HFF-Myc (cell line): ENCODE data around the gene PRKAG2.

ENCODE experiments used
- DNase-seq: peaks from one replicate; pipeline ENCODE4 v3.0.0-alpha.2; 2011; ENCODE audit warnings: low read depth; ENCODE audit errors: extremely low read depth
- H3K4me3 ChIP-seq: replicated peaks from 2 replicates; pipeline ENCODE4 v1.5.1; 2011; ENCODE audit warnings: low read depth, mild to moderate bottlenecking, control low read depth, low read length
- CTCF ChIP-seq: IDR thresholded peaks from 2 replicates; pipeline ENCODE4 v1.5.1; 2012; ENCODE audit warnings: mild to moderate bottlenecking, low read depth, low read length, control low read depth; ENCODE audit errors: missing control alignments

PRKAG2 gene

DNA sequence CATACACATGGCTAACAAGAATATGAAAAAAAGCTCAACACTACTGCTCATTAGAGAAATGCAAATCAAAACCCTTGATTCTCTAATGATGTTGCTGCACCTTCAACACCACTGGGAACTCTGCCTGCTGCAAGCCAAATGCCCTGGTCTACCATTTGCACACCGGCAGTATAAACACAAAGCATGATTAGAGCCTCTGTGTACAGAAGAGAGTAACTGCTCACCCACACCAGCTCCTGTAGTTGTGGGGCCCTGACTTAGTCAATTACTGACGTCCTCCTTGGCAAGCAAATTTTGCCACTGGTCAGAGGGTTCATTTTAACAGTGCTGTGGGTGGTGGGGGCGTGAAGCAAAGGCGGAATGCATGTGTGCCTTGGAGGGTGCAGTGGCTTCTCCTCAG is 261.1 kb downstream of the PRKAG2 start:
- no peak for TF ChIP-seq CTCF
- no peak for DNase-seq

GRCh38 chr7:151615058-151615457 is 261.9 kb downstream of the PRKAG2 start:
- TF ChIP-seq CTCF = no peak
- H3K4me3 ChIP-seq = no peak overlapping the region
- DNase-seq = no peak

More for the DNA sequence above, 261.1 kb downstream of the PRKAG2 start:
- no peak overlapping the region for H3K4me3 ChIP-seq

DNA sequence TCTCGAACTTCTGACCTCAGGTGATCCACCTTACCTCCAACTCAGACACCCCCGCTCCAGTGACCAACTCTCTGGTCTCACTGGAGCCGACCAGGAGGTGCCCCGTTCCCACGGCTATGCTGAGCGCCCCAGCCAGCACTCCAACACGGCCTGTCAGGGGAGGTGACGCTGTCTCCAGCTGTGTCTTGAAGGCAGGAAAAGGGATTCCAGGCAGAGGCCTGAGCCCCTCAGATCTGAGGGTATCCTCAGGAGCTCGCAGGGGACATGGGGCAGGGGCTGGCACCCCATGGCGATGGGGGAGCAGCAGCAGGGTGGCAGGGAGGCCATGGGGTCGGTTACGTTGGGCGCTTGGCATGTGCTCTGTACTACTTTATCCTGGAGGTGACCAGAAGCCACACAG is 262.9 kb downstream of the PRKAG2 start:
- H3K4me3 ChIP-seq = no peak overlapping the region
- no peak for TF ChIP-seq CTCF
- DNase-seq = no peak

DNA sequence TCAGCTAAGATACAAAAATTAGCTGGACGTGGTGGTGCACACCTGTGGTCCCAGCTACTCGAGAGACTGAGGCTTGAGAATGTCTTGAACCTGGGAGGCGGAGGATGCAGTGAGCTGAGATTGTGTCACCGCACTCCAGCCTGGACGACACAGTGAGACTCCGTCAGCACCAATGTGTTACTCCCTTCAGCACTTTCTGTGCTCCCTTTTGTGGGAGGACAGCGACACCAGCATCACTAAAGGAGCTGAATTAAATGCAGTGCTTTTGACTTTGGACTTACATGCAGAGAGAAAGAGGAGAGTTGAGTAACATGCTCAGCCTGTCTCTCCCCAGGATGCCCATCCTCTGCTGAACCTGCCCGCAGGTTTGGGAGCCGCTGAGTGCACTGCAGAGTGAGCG is 265.0 kb downstream of the PRKAG2 start:
- TF ChIP-seq CTCF = no peak
- no peak for DNase-seq
- H3K4me3 ChIP-seq = no peak overlapping the region

DNA sequence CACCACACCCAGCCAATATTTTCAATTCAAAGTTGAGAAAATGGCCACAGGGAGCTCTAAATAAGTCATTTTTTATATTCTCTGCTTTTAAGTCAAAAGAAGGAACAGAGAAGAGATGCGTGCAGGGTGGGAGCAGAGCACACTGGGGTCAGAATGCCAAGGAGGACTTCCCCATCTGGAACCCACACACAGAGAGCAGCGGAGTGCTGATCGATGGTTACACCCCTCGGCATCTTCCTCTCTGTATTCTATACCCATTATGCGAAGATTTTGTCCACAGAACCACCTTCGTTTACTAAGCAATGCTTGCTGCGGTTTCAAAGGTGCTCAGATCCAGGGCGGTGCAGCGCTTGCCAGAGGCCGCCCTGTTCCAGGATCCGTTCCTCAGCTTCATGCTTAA is 265.9 kb downstream of the PRKAG2 start:
- TF ChIP-seq CTCF = no peak
- no peak overlapping the region for H3K4me3 ChIP-seq
- no peak for DNase-seq

DNA sequence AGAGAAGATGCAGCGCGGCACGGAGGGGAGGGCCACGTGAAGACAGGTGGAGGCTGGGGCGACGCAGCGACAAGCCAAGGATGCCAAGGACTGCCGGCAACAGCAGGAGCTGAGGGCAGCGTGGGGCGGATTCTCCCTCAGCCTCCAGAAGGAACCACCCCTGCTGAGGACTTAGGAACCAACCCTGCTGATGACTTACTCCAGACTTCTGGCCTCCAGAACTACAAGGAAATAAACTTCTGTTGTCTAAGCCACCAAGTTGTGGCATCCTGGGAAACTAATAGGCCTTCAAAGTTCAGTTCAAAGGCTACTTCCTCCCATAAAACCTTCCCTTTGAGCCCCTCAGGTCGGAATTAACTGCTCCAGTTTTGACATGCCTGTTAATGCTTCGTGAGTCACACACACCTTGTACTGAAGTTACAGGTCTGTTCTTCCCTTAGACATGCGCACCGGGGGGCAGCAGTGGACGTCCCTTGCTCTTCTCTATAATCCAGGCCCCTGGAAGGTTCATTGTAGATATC is 268.8 kb downstream of the PRKAG2 start:
- DNase-seq = no peak
- no peak for TF ChIP-seq CTCF
- no peak overlapping the region for H3K4me3 ChIP-seq

- TF ChIP-seq CTCF = no peak
- DNase-seq = no peak
- no peak overlapping the region for H3K4me3 ChIP-seq
These were observed 269.4 kb downstream of the PRKAG2 start for GRCh38 chr7:151607464-151607867.
